Activated naive CD4-positive, alpha-beta T cell treated with Interleukin-2 at 50 U/mL for 16 hours (primary cell): ENCODE data around the gene PLA2G2E.

ENCODE experiments used
- DNase-seq: peaks from one replicate; pipeline ENCODE4 v3.0.0-alpha.2; 2020

PLA2G2E gene, protein sequence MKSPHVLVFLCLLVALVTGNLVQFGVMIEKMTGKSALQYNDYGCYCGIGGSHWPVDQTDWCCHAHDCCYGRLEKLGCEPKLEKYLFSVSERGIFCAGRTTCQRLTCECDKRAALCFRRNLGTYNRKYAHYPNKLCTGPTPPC

DNA sequence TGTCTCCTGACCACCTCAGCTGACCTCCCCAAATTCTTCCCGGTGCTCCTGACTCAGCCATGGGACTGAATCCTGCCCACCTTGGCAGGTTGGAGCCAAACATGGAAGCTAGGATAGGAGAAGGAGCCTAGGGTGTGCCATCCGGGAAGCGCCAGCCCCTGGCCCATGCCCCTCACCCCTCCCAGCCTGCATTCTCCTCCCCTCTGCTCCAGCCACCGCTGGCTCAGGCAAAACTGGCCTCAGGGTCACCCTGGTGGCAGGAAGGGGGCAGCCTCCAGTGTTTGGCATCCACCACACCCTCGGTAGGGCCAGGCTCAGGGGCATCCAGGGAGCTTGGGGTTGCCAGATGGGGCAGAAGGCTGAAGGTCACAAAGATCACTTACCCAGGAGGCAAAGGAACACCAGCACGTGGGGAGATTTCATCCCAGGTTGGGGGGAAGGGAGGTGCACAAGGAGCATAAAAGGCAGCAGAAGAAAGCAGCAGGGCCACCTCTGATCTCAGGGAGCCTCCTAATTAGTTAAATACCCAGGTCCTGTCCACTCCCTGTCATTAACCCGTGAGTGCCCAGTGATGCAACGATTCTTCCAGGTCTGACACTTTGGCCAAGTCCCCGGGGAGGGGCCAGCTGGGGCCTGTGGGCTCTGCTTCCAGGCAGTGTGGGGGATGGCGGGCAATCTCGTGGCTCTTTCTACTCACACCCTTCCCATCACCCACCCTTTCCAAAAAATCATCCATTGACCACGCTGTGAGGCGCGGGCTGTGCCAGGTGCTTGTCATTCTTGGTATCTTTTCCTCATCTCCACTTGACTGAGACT is at the start of gene PLA2G2E:
Gene PLA2G2E, minus strand, starts transcription at position 481 of the 816 bp plus-strand sequence. Its CDS starts 58 bp downstream, at position 423.
- no peak for DNase-seq

- DNase-seq, result no peak
These were observed 48.2 kb upstream of the PLA2G2E start for GRCh38 chr1:19971664-19972063.

DNA sequence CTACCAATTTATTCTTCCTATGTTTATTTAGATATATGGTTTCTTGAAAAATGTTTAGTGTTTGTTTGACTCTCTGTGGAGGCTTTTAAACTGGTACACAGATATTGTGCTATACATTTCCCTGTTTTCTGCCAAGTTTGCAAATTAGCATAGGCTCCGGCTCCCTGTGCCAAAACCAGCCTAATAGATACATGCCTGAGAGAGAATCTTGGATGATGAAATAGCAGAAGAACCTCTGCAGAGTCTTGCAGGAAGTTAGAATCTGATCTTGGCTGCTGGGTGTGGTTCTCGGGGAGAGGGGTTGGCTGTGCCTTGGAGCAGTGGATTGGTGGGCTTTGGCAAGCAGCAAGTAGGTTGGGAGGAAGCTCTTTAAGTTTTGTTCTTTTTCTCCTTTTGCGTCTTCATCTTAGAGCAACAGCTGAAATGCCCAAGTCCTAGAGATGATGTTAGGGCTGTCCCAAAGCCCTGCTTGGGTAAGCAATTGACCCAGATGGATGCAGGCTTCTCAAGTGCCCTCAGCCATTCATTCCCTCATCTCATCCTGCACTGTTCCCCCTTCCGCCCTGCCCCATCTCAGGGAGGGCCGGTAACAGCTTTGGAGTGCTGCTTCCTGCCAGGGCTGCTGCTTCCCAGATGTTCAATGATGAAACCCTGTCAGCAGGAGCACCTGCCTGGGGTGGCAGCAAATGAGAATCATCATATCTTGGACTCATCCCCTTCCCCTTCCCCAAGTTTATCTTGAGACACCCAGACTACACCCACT is 46.7 kb upstream of the PLA2G2E start:
- DNase-seq, result no peak

DNA sequence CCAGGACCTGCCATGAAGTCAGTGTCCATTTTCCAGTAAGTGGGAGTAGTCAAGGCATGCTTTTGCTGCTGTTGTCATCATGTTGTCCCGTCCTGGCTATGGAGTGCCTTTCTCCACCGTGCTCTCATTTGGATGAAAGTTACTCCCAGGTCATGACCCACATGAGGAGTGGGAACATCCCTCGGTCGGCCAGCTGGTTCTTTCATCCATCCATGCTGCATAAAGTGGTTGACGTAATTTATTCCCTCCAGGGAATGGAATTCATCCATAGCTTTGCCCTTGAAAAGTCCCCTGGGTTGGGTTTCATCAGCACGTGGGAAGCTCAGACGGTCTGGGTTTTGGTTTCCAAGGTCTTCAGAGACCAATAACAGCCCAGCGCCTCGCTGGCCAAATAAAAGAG is 44.4 kb upstream of the PLA2G2E start:
- no peak for DNase-seq

DNA sequence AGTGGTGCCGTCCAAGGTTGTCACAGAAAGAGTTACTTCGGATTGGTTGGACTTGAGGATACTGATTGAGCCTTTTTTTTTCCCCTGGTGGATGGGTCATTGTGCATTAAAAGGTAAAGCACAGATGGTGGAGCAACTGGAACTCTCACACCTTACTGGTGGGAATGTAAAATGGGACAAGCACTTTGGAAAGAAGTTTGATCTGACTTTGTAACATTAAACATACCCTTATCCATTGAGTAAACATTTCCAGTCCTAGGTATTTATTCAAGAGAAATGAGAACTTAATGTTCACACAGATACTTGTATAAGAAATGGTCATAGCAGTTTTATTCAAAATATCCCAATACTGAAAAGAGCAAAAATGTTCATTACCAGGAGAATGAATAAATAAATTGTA is 41.1 kb upstream of the PLA2G2E start:
- DNase-seq, result no peak

DNA sequence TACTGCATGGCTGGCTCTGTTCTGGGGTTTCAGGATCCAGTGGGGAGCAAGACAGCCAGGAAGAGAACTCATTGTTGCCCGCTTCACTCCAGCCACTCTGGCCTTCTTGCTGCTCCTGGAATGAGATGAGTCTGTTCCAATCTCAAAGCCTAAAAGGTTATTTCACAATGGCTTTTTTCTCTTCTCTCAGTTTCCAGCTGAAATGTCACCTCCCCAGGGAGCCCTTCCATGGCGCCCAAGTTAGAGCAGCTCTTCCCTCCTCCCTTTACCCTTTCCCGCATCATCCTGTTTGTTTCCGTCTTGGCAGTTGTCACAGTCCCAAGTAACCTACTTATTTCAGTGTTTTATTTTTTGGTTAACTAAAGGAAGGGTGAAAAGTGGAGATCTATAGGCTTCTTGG is 40.2 kb upstream of the PLA2G2E start:
- DNase-seq, result no peak

GRCh38 chr1:19960591-19960990 is 37.2 kb upstream of the PLA2G2E start:
- no peak for DNase-seq

- DNase-seq, result no peak
These were observed 34.4 kb upstream of the PLA2G2E start for GRCh38 chr1:19957779-19958178.

- no peak for DNase-seq
These were observed 32.2 kb upstream of the PLA2G2E start for GRCh38 chr1:19955534-19956170.

GRCh38 chr1:19954059-19954458 is 30.6 kb upstream of the PLA2G2E start:
- no peak for DNase-seq

GRCh38 chr1:19949016-19949415 is 25.6 kb upstream of the PLA2G2E start:
- DNase-seq, result no peak

DNA sequence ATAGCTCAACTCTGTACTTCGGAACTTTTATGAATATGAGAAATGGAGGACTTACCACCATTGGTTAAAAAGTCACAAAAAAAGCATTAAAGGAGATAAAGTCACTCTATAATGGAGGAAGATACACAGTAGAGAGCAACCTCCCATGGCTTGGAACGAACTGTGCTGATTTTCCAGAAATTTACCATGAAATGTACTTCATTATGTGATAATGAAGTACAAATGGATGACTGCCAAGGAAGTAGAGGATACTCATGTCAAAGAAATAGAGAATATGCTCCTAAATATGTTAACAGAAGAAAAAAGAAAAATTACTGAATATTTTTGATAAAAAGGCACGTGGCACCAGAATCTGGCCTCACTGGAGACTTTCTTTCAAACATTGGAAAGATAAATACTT is 23.6 kb upstream of the PLA2G2E start:
- no peak for DNase-seq

GRCh38 chr1:19946331-19946751 is 22.9 kb upstream of the PLA2G2E start:
- DNase-seq, result no peak

DNA sequence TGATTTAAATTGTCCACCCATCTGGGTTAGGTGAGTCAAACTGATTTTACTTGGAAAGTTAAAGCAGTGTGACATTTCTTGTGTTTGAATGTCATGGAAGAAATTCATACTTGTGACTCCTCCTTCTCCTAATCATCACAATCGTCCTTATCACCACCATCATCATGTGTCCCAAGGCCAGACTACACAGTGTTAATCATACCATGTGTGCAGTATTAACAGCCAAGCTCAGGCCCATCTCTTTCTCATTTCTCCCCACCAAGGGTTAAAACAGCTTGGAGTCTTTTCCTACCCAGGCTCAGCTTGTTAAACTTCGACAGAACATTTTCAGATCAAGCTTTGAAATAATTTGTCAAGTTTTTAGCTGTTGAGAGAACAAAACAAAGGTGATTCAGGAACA is 22.5 kb upstream of the PLA2G2E start:
- DNase-seq, result no peak

GRCh38 chr1:19942657-19943056 is 19.2 kb upstream of the PLA2G2E start:
- DNase-seq, result no peak

- no peak for DNase-seq
These were observed 18.7 kb upstream of the PLA2G2E start for GRCh38 chr1:19942088-19942487.

GRCh38 chr1:19941206-19941568 is 17.8 kb upstream of the PLA2G2E start:
- no peak for DNase-seq

DNA sequence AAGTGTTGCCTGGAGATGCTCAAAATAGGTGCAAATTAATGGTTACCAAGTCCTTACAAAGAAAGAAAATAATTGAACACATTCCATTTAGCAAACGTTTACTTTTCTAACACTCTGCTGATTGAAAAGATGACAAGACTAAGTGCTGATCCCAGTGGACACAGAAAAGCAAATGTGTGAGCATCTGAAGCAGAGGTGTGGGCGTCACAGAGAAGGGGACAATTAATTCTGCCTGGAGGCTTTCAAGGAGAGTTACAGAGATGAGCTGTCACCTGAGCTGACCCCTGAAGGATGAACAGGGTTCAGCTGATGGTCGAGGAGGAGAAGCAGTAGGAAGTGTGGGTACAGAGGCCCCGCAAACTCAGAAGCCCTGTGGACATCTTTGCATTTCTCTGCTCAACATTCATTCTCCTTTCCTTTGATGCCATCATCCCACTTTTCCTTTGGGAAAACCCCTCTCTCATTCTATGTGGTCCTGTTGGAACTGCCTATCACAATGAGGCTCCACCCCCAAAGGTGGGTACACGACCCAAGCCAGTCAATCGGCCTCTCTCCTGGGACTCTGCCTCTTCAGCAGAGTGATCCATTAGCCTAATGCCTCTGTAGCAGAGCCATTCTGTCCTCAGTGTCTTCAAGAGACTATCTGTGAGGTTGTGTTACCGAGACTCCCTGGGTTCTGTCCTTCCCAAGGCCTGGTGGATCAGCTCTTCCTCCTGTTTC is 17.2 kb upstream of the PLA2G2E start:
- no peak for DNase-seq

DNA sequence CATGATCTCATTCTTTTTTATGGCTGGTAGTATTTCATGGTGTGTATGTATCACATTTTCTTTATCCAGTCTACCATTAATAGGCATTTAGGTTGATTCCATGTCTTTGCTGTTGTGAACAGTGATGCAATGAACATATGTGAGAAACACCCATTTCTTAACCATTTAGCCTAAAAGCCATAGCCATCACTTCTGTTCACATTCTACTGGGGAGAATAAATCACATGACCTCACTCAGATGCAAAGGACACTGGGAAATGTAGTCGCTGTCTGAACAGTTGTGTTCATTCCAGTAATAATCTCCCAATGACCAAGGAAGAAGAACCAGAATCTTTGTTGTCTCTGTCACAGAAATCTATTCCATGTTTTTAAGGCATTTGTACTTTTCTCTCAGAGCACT is 15.1 kb upstream of the PLA2G2E start:
- DNase-seq, result no peak

GRCh38 chr1:19936061-19936750 is 12.8 kb upstream of the PLA2G2E start:
- no peak for DNase-seq

GRCh38 chr1:19934336-19934735 is 10.9 kb upstream of the PLA2G2E start:
- no peak for DNase-seq

- DNase-seq, result no peak
These were observed 9.4 kb upstream of the PLA2G2E start for GRCh38 chr1:19932866-19933265.
